Measurements from ENCODE around the gene SLC15A5. TPM values are rescaled to one million over a fixed set of nuclear protein-coding genes. Genes with fewer than 3 reads are reported as not detected.

Gene SLC15A5
- total RNA-seq, 1 donor from 2014 or later = not detected

- FAIRE-seq = no peak
- no peak for DNase-seq (ENCODE audit: low read depth)
- H3K27me3 ChIP-seq (ENCODE audit: control insufficient read depth, insufficient read depth, low read length) = no peaks in the 10 kb centered on the region
- no peak for TF ChIP-seq CTCF (IDR thresholded peaks at IDR 0.05; ENCODE audit: insufficient read depth, low read length, severe bottlenecking)
- H3K36me3 ChIP-seq (ENCODE audit: control insufficient read depth, insufficient read depth, low read length) = no peaks in the 10 kb centered on the region
- H3K4me3 ChIP-seq (ENCODE audit: low read depth, low read length) = no peak overlapping the region
These were observed 92.8 kb downstream of the SLC15A5 start for GRCh38 chr12:16184681-16185080.

GRCh38 chr12:16183541-16183940 lies 93.9 kb downstream of the SLC15A5 start:
- DNase-seq (ENCODE audit: low read depth) = no peak
- Histone ChIP-seq H3K36me3 (ENCODE audit: control insufficient read depth, insufficient read depth, low read length) (no peaks in the 10 kb centered on the region), H3K4me3 (ENCODE audit: low read depth, low read length) (no peak overlapping the region), H3K27me3 (ENCODE audit: control insufficient read depth, insufficient read depth, low read length) (no peaks in the 10 kb centered on the region)
- TF ChIP-seq CTCF (IDR thresholded peaks at IDR 0.05; ENCODE audit: insufficient read depth, low read length, severe bottlenecking) = no peak
- FAIRE-seq = no peak

GRCh38 chr12:16175840-16176239 lies 101.6 kb downstream of the SLC15A5 start:
- H3K27me3 ChIP-seq (ENCODE audit: control insufficient read depth, insufficient read depth, low read length) = no peaks in the 10 kb centered on the region
- no peak overlapping the region for H3K4me3 ChIP-seq (ENCODE audit: low read depth, low read length)
- no peaks in the 10 kb centered on the region for H3K36me3 ChIP-seq (ENCODE audit: control insufficient read depth, insufficient read depth, low read length)
- no peak for TF ChIP-seq CTCF (IDR thresholded peaks at IDR 0.05; ENCODE audit: insufficient read depth, low read length, severe bottlenecking)
- FAIRE-seq (no peak), DNase-seq (ENCODE audit: low read depth) (no peak)

GRCh38 chr12:16174282-16174681 lies 103.2 kb downstream of the SLC15A5 start:
- no peak for TF ChIP-seq CTCF (IDR thresholded peaks at IDR 0.05; ENCODE audit: insufficient read depth, low read length, severe bottlenecking)

GRCh38 chr12:16171348-16171747 lies 106.1 kb downstream of the SLC15A5 start:
- no peak overlapping the region for H3K4me3 ChIP-seq (ENCODE audit: low read depth, low read length)
- H3K36me3 ChIP-seq (ENCODE audit: control insufficient read depth, insufficient read depth, low read length) = no peaks in the 10 kb centered on the region
- H3K27me3 ChIP-seq (ENCODE audit: control insufficient read depth, insufficient read depth, low read length) = no peaks in the 10 kb centered on the region
- no peak for TF ChIP-seq CTCF (IDR thresholded peaks at IDR 0.05; ENCODE audit: insufficient read depth, low read length, severe bottlenecking)
- FAIRE-seq (no peak), DNase-seq (ENCODE audit: low read depth) (no peak)

More at GRCh38 chr12:16174282-16174681, 103.2 kb downstream of the SLC15A5 start:
- H3K4me3 ChIP-seq (ENCODE audit: low read depth, low read length) = no peak overlapping the region
- DNase-seq (ENCODE audit: low read depth) (no peak), FAIRE-seq (no peak)
- H3K36me3 ChIP-seq (ENCODE audit: control insufficient read depth, insufficient read depth, low read length) = no peaks in the 10 kb centered on the region
- H3K27me3 ChIP-seq (ENCODE audit: control insufficient read depth, insufficient read depth, low read length) = no peaks in the 10 kb centered on the region

- peak; percentile 89 for DNase-seq (ENCODE audit: low read depth)
- Histone ChIP-seq H3K4me3 (ENCODE audit: low read depth, low read length) (no peak overlapping the region), H3K27me3 (ENCODE audit: control insufficient read depth, insufficient read depth, low read length) (no peaks in the 10 kb centered on the region), H3K36me3 (ENCODE audit: control insufficient read depth, insufficient read depth, low read length) (no peaks in the 10 kb centered on the region)
- TF ChIP-seq CTCF (IDR thresholded peaks at IDR 0.05; ENCODE audit: insufficient read depth, low read length, severe bottlenecking) = no peak
- no peak for FAIRE-seq
These were observed 109.4 kb downstream of the SLC15A5 start for GRCh38 chr12:16168078-16168477.

Data from bronchial epithelial cell (primary cell).